HG02852 (cell line): ENCODE measurements around the gene LRRC56.

Source experiments
- ATAC-seq: cut with Tn5 transposase; IDR thresholded peaks from one replicate; pipeline ENCODE4 v1.9.1; 2021; ENCODE audit warnings: mild to moderate bottlenecking, moderate library complexity; ENCODE audit not compliant: unreplicated experiment

LRRC56 gene

GRCh38 chr11:520428-521176, 16.7 kb upstream of the LRRC56 start:
- no peak for ATAC-seq

- ATAC-seq: no peak
Observed at GRCh38 chr11:521177-521688, 16.1 kb upstream of the LRRC56 start.

GRCh38 chr11:526192-526591, 11.1 kb upstream of the LRRC56 start:
- ATAC-seq: no peak

GRCh38 chr11:528166-528814, 9.0 kb upstream of the LRRC56 start:
- ATAC-seq: no peak

- ATAC-seq: no peak
Observed at GRCh38 chr11:528815-529727, 8.3 kb upstream of the LRRC56 start.

- no peak for ATAC-seq
Observed at GRCh38 chr11:529728-530411, 7.5 kb upstream of the LRRC56 start.

DNA sequence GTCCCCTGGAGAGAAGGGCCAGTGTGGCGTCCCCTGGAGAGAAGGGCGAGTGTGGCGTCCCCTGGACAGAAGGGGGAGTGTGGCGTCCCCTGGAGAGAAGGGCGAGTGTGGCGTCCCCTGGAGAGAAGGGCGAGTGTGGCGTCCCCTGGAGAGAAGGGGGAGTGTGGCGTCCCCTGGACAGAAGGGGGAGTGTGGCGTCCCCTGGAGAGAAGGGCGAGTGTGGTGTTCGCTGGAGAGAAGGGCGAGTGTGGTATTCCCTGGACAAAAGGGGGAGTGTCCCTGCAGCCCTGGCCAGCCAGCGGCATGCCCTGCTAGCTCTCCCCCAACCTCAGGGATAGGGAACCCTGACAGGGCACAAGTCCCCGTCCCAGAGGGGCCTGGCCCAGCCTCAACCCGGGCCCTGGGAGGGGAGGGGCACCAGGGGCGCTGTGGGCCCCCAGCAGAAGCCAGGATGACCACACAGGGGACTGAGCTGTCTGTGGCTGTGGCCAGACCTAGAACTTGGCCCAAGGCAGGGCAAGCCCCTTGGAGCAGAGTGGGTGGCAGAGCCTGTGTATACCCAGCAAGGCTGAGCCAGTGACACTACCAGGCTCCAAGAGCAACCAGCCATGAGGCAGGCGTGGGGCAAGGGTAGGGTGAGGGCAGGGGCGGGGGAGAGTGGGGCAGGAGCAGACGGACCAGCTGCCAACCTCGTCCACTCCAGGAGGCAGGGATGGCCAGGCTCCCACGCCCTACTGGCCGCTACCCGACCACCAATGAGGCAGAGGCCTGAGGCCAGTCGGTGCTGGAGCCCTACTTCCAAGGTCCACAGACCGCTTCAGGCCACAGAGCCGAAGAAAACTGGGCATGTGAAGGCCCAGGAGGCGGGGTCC, 6.1 kb upstream of the LRRC56 start:
- ATAC-seq: no peak

GRCh38 chr11:531919-532526, 5.3 kb upstream of the LRRC56 start:
- no peak for ATAC-seq

DNA sequence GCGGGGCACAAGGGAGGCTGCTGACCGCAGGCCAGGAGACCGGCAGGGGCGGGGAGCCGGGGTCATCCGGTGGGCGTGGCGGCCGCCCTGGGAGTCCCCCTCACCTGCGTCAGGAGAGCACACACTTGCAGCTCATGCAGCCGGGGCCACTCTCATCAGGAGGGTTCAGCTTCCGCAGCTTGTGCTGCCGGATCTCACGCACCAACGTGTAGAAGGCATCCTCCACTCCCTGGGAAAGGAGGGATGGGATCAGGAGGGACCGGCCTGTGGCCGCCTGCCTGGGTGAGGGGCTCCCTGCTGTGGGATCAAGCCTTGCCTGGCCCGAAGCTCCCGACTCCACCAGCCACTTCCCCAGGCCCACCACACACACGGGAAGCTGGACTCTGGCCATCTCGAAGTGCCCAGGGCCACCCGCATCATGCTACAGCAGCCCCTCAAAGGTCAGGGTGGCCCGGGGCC, 4.8 kb upstream of the LRRC56 start:
- ATAC-seq: no peak

GRCh38 chr11:532986-533585, 4.2 kb upstream of the LRRC56 start:
- no peak for ATAC-seq

DNA sequence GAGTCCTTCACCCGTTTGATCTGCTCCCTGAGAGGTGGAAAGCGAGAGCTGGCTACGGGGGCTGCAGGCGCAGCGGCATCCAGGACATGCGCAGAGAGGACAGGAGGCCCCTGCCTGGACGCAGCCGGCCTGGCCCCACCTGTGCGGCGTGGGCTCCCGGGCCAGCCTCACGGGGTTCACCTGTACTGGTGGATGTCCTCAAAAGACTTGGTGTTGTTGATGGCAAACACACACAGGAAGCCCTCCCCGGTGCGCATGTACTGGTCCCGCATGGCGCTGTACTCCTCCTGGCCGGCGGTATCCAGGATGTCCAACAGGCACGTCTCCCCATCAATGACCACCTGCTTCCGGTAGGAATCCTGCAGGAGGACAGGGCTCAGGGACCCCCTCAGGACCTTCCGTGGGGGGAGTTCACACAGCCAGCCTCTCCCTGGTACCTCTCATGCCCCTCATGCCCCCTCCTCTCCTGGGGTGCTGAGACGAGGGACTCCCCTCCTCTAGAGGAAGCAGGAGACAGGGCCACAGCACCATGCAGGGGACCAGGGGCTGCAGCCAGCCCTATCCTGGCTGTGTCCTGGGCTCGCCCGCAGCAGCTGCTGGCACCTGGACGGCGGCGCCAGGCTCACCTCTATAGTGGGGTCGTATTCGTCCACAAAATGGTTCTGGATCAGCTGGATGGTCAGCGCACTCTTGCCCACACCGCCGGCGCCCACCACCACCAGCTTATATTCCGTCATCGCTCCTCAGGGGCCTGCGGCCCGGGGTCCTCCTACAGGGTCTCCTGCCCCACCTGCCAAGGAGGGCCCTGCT, 3.5 kb upstream of the LRRC56 start:
- no peak for ATAC-seq

- ATAC-seq: peak; percentile 0
Observed at GRCh38 chr11:534396-535209, 2.7 kb upstream of the LRRC56 start.

DNA sequence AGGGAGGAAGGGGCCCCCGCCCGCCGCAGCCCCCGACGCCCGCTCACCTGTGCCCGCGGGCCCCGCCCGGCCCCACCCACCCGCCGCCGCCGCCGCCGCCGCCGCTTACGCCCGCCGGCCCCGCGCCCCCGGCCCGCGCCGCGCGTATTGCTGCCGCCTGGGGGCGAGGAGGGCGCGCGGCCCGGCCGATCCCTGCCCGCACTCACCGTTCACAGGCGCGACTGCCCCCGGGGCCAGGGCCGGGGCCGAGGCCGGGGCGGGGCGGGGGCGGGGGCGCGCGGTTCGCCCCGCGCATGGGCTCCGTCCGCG, 2.2 kb upstream of the LRRC56 start:
- peak; percentile 8 for ATAC-seq

DNA sequence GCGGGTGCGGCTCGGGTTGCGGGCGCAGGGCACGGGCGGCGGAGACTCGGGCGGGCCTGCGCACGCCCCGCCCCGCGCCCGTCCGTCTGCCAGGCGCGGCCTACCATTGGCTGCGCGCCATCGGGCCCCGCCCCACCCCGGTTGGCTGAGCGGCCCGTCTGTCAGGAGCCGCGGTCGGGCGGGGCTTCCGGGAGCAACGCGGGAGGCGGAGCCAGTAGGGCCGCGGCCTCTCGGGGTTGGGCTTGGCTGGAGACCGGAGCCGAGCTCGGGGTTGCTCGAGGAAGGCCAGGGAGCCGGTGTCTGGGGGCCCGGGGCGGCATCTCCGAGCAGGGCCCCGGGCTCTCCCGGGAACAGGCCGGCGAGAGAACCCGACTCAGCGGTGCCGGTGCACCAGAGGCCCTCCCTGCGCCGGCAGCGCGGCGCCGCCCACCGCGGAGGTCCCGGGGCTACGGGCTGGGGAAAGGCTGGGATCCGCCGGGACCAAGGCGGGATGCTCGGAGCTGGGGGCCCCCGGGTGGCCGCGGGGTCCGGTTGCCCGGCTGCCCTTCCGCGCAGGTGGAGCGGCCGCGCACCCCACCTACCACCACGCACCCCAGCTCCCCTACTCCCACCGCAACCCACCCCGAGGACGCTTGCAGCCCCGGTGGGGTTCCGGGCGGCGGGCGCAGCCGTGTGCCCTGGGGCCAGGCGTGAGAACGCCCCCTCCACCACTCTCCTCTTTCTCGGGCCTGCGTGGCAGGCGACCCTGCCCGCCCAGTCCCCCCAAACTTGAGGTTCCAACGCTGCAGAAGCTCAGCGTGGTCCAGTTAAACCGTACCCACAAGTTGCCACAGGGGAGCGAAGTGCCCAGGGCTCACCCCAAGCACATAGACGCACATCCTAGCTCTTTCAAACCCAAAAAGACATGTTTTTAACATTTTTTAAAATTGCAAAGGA, 1.5 kb upstream of the LRRC56 start, which contains the start of gene HRAS:
Gene HRAS (minus strand): TSS at position 58 of the 936 bp plus-strand sequence.
- ATAC-seq: peak; percentile 75

DNA sequence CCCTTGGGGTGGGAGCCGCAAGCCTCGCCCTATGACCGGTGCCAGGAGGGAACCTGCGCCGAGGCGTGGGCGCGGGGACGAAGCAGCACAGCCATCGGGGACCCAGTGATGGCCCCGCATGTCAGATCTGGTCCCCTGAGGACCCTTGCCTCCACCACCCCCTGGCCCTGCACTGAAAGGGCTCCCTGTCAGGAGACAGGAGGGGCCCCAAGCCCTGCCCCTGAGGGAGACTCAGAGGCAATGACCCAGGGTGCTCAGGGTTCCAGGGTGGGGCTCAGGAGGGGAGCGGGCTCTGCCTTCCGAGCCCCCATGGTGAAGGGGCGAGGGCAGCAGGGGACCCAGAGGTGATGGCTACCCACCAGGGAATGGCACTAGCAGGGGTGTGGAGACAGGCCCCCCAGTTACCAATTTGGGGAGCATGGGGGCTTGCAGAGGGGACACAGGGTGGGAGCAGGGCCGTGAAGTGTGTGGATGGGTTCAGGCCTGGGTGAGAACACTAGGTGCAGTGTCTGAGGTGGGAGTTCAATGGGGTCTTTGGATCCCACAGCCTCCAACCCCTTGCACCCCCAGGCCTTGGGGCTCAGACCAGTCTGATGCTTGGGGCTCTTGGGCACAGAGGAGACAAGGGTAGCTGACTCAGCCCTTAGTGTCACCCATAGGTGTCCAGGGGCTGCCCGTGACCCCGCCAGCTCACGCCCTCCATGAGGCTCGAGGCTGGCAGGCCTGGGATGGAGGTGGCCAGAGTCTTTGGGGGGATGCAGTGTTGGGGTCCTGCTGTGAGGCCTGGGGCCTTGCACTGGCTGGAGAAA, 499 bp downstream of the LRRC56 start:
- no peak for ATAC-seq
